ENCODE data around the gene SIM2. TPM values are rescaled to one million over a fixed set of nuclear protein-coding genes. Genes with fewer than 3 reads are reported as not detected.

The SIM2 gene
- total RNA-seq, 2 donors from 2014 or later = 1.9 to 4.1 TPM

GRCh38 chr21:36705679-36706481 is 7.0 kb downstream of the SIM2 start:
- Mint-ChIP-seq H3K9me3 (no peaks in the 10 kb centered on the region), H3K27ac (no peak overlapping the region), H3K27me3 (ENCODE audit: low read depth) (peaks cover 84% of the 10 kb centered on the region), H3K36me3 (ENCODE audit: insufficient read depth in 2 of 2) (no peaks in the 10 kb centered on the region), H3K4me1 (ENCODE audit: low read depth) (peaks cover 55% of the 10 kb centered on the region), H3K4me3 (peak overlapping the region; percentile 58 to 60)
- peak in 1 of 2 donors; percentile 16 for ATAC-seq (replicated peaks in 1 of 2)
- DNase-seq = peak in 1 of 2 donors; percentile 7

- Mint-ChIP-seq H3K27me3 (ENCODE audit: low read depth) (peaks cover 87% of the 10 kb centered on the region), H3K27ac (no peak overlapping the region), H3K9me3 (no peaks in the 10 kb centered on the region), H3K4me3 (peak overlapping the region; percentile 58), H3K36me3 (ENCODE audit: insufficient read depth in 2 of 2) (no peaks in the 10 kb centered on the region), H3K4me1 (ENCODE audit: low read depth) (peaks cover 55% of the 10 kb centered on the region)
- ATAC-seq (replicated peaks in 1 of 2) = no peak
- no peak for DNase-seq
Observed at GRCh38 chr21:36706482-36706852, 7.6 kb downstream of the SIM2 start.

DNA sequence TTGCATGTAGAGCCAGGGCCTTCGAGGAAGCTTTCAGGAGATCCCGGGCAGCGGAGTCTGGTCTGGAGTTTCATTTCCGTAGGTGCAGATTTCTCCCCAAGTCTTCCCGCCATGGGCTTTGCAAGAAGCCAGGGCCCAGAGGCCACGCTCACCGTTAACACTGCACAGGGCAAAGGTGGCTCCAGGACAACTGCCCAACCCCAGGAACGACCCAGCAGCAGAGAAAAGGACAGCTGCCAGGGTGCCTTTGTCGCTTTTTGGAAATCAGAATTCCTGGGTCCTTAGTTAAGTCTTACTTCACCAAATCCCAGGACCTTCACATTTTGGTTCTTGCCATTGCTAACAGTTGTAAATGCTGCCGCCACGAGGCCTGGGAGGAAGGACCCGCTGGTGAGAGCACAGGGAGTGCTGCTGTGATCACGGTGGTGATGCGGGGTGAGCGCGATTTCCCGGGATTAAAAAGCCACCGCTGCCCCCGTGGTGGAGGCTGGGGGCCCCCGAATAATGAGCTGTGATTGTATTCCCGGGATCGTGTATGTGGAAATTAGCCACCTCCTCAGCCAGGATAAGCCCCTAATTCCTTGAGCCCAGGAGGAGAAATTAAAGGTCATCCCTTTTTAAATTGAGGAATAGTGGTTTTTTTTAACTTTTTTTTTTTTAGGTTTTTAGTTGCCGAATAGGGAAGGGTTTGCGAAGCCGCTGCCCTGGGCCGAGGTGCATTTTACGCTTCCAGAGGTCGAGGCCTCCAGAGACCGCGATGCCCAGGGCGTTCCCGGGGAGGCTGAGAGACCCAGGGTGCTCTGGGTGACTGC is 8.2 kb downstream of the SIM2 start:
- Mint-ChIP-seq H3K4me3 (peak overlapping the region; percentile 58), H3K4me1 (ENCODE audit: low read depth) (peaks cover 50% of the 10 kb centered on the region), H3K36me3 (ENCODE audit: insufficient read depth in 2 of 2) (no peaks in the 10 kb centered on the region), H3K9me3 (no peaks in the 10 kb centered on the region), H3K27me3 (ENCODE audit: low read depth) (peaks cover 86% of the 10 kb centered on the region), H3K27ac (no peak overlapping the region)
- ATAC-seq (replicated peaks in 1 of 2) (peak in 1 of 2 donors; percentile 31), DNase-seq (peak; percentile 26 to 34)

GRCh38 chr21:36707763-36708285 is 8.9 kb downstream of the SIM2 start:
- DNase-seq (no peak), ATAC-seq (replicated peaks in 1 of 2) (no peak)
- Mint-ChIP-seq H3K27me3 (ENCODE audit: low read depth) (peaks cover 86% of the 10 kb centered on the region), H3K36me3 (ENCODE audit: insufficient read depth in 2 of 2) (no peaks in the 10 kb centered on the region), H3K27ac (no peak overlapping the region), H3K9me3 (no peaks in the 10 kb centered on the region), H3K4me1 (ENCODE audit: low read depth) (peaks cover 56% of the 10 kb centered on the region), H3K4me3 (peak overlapping the region; percentile 74 to 77)

DNA sequence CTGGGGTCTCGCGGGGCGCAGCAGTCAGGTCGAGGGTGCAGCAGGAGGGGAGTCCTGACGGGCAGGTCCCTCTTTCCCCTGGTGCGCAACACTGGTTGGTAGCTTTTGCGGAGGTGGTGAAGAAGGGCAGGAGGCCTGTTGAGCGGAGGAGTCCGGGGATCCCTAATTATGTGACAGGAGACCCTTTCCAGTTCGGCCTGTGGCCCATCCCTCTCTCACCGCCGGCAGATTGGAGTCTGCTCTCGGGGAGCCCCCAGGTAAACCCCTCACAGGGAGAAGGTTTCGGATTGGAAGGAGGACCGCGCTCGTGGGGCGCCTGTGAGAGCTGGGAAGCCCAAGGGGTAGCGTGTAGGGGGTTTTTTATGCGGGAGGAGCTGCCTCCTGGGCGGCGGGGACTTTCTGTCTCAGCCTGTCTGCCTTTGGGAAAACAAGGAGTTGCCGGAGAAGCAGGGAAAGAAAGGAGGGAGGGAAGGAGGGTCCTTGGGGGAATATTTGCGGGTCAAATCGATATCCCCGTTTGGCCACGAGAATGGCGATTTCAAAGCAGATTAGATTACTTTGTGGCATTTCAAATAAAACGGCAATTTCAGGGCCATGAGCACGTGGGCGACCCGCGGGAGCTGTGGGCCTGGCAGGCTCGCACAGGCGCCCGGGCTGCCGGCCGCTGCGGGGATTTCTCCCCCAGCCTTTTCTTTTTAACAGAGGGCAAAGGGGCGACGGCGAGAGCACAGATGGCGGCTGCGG is 9.5 kb downstream of the SIM2 start:
- no peak overlapping the region for H3K27ac Mint-ChIP-seq
- ATAC-seq (replicated peaks in 1 of 2) = no peak
- peaks cover 86% of the 10 kb centered on the region for H3K27me3 Mint-ChIP-seq (ENCODE audit: low read depth)
- peaks cover 57% of the 10 kb centered on the region for H3K4me1 Mint-ChIP-seq (ENCODE audit: low read depth)
- no peaks in the 10 kb centered on the region for H3K9me3 Mint-ChIP-seq
- no peak for DNase-seq
- peak overlapping the region; percentile 74 to 77 for H3K4me3 Mint-ChIP-seq
- no peaks in the 10 kb centered on the region for H3K36me3 Mint-ChIP-seq (ENCODE audit: insufficient read depth in 2 of 2)

- Mint-ChIP-seq H3K4me1 (ENCODE audit: low read depth) (peaks cover 53% of the 10 kb centered on the region), H3K27me3 (ENCODE audit: low read depth) (peaks cover 84% of the 10 kb centered on the region), H3K27ac (no peak overlapping the region), H3K36me3 (ENCODE audit: insufficient read depth in 2 of 2) (no peaks in the 10 kb centered on the region), H3K4me3 (peak overlapping the region; percentile 74 to 77), H3K9me3 (no peaks in the 10 kb centered on the region)
- DNase-seq = no peak
- ATAC-seq (replicated peaks in 1 of 2) = no peak
Observed at GRCh38 chr21:36709030-36709867, 10.3 kb downstream of the SIM2 start.

- DNase-seq = no peak
- H3K4me1 Mint-ChIP-seq (ENCODE audit: low read depth) = peaks cover 48% of the 10 kb centered on the region
- no peak for ATAC-seq (replicated peaks in 1 of 2)
- H3K27me3 Mint-ChIP-seq (ENCODE audit: low read depth) = peaks cover 88% of the 10 kb centered on the region
- peak overlapping the region; percentile 32 to 47 for H3K4me3 Mint-ChIP-seq
- H3K36me3 Mint-ChIP-seq (ENCODE audit: insufficient read depth in 2 of 2) = no peaks in the 10 kb centered on the region
- H3K27ac Mint-ChIP-seq = peak overlapping the region; percentile 44
- no peaks in the 10 kb centered on the region for H3K9me3 Mint-ChIP-seq
Observed at GRCh38 chr21:36709868-36710728, 11.2 kb downstream of the SIM2 start.

DNA sequence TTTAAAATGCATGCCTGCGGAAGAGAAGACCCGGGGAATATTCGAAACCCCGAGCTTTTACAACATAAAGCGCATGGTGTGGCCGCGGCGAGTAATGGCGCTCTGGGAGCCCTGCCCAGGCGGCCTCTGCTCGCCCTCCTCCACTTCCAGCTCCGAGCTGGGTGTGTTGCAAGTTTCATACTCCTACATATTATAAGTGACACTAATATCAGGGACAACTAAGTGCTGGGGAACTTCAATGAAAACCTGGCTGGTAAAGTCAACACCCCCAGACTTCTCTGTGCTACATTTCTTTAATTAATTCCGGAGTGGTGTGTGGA is 11.8 kb downstream of the SIM2 start:
- Mint-ChIP-seq H3K9me3 (no peaks in the 10 kb centered on the region), H3K27me3 (ENCODE audit: low read depth) (peaks cover 88% of the 10 kb centered on the region), H3K4me1 (ENCODE audit: low read depth) (peaks cover 42% of the 10 kb centered on the region), H3K36me3 (ENCODE audit: insufficient read depth in 2 of 2) (no peaks in the 10 kb centered on the region), H3K27ac (peak overlapping the region; percentile 60), H3K4me3 (peak overlapping the region; percentile 25 to 27)
- ATAC-seq (replicated peaks in 1 of 2) (peak in 1 of 2 donors; percentile 38), DNase-seq (no peak)

- DNase-seq (no peak), ATAC-seq (replicated peaks in 1 of 2) (no peak)
- no peaks in the 10 kb centered on the region for H3K36me3 Mint-ChIP-seq (ENCODE audit: insufficient read depth in 2 of 2)
- peaks cover 87% of the 10 kb centered on the region for H3K27me3 Mint-ChIP-seq (ENCODE audit: low read depth)
- no peak overlapping the region for H3K27ac Mint-ChIP-seq
- no peaks in the 10 kb centered on the region for H3K9me3 Mint-ChIP-seq
- H3K4me1 Mint-ChIP-seq (ENCODE audit: low read depth) = peaks cover 18% of the 10 kb centered on the region
- no peak overlapping the region for H3K4me3 Mint-ChIP-seq
Observed at GRCh38 chr21:36713746-36714145, 14.8 kb downstream of the SIM2 start.

DNA sequence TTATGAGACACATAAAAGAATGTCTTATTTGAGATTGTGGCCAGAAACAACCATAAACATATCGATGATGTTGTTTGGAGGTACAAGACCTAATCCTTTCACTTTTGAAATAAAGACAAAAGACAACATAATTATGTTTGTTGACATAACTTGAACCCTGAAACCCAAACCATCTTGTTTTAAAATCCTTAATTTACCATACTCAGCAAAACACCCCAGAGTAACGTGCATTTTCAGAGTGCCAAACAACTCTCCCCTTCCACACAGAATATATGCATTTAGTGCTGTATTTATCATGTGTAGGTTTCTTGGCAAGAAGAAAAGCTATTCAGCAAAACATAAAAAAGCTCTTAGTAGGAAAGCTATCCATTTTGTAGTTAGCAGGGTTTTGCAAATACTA is 17.5 kb downstream of the SIM2 start:
- no peaks in the 10 kb centered on the region for H3K36me3 Mint-ChIP-seq (ENCODE audit: insufficient read depth in 2 of 2)
- DNase-seq (no peak), ATAC-seq (replicated peaks in 1 of 2) (no peak)
- no peak overlapping the region for H3K4me3 Mint-ChIP-seq
- no peaks in the 10 kb centered on the region for H3K9me3 Mint-ChIP-seq
- no peak overlapping the region for H3K27ac Mint-ChIP-seq
- peaks cover 8% of the 10 kb centered on the region for H3K4me1 Mint-ChIP-seq (ENCODE audit: low read depth)
- peaks cover 83% of the 10 kb centered on the region for H3K27me3 Mint-ChIP-seq (ENCODE audit: low read depth)

DNA sequence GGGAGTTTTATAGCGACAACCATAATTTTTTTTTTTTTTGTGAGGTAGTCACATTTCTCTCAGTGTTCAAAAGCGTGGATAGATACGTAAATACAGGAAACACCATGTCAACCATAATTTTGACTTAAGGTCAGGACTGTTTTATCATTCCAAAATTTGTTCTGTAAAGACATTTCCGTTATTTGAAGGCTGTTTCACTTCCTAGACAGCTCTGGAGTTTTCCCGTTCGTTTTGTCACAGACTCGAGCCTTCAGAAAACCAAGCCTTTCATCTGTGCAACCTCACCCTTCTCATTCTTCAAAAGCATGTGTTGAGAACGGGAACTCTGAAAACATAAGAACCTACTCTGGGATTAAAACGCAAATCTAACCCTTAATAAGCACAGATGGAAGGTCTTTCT is 17.9 kb downstream of the SIM2 start:
- Mint-ChIP-seq H3K9me3 (no peaks in the 10 kb centered on the region), H3K4me3 (no peak overlapping the region), H3K4me1 (ENCODE audit: low read depth) (peaks cover 8% of the 10 kb centered on the region), H3K27me3 (ENCODE audit: low read depth) (peaks cover 79% of the 10 kb centered on the region), H3K27ac (no peak overlapping the region), H3K36me3 (ENCODE audit: insufficient read depth in 2 of 2) (no peaks in the 10 kb centered on the region)
- ATAC-seq (replicated peaks in 1 of 2) (no peak), DNase-seq (no peak)
